ENCODE results near the gene PIGQ.

PIGQ gene

GRCh38 chr16:549544-550263 is 20.1 kb upstream of the PIGQ start:
- Histone ChIP-seq H3K36me3 (ENCODE audit: control insufficient read depth, insufficient read depth, low read length) (peaks cover 39% of the 10 kb centered on the region), H3K4me1 (ENCODE audit: control insufficient read depth, insufficient read depth, low read length) (no peaks in the 10 kb centered on the region), H3K9me3 (ENCODE audit: control insufficient read depth, insufficient read depth, low read depth, low read length) (no peaks in the 10 kb centered on the region), H3K4me3 (ENCODE audit: low read depth, low read length) (no peak overlapping the region), H3K27me3 (ENCODE audit: control insufficient read depth, insufficient read depth, low read length) (no peaks in the 10 kb centered on the region), H3K9ac (ENCODE audit: low read length) (no peak overlapping the region), H3K27ac (ENCODE audit: low read depth, low read length) (no peak overlapping the region)

- H3K27me3 ChIP-seq (ENCODE audit: control insufficient read depth, insufficient read depth, low read length) = no peaks in the 10 kb centered on the region
These were observed 18.6 kb upstream of the PIGQ start for GRCh38 chr16:551210-551609.

DNA sequence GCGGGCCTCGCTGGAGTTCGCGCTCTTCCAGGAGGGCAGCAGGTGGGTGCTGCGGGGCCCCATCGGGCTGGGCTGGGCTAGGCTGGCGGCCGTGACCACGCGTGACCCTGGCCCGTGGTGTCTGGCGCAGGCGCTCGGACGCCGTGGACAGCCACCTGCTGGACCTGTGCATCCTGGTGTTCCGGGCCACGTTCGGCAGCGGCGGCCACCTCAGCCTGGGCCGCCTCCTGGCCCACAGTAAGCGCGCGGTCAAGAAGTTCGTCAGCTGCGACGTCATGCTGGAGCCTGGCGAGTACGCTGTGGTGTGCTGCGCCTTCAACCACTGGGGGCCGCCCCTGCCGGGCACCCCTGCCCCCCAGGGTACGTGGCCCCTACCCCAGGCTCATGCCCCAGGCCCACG is 17.6 kb upstream of the PIGQ start:
- Histone ChIP-seq H3K36me3 (ENCODE audit: control insufficient read depth, insufficient read depth, low read length) (peaks cover 39% of the 10 kb centered on the region), H3K9ac (ENCODE audit: low read length) (no peak overlapping the region), H3K4me3 (ENCODE audit: low read depth, low read length) (no peak overlapping the region), H3K9me3 (ENCODE audit: control insufficient read depth, insufficient read depth, low read depth, low read length) (no peaks in the 10 kb centered on the region), H3K4me1 (ENCODE audit: control insufficient read depth, insufficient read depth, low read length) (no peaks in the 10 kb centered on the region), H3K27me3 (ENCODE audit: control insufficient read depth, insufficient read depth, low read length) (no peaks in the 10 kb centered on the region), H3K27ac (ENCODE audit: low read depth, low read length) (no peak overlapping the region)

More at GRCh38 chr16:551210-551609, 18.6 kb upstream of the PIGQ start:
- Histone ChIP-seq H3K36me3 (ENCODE audit: control insufficient read depth, insufficient read depth, low read length) (peaks cover 39% of the 10 kb centered on the region), H3K9me3 (ENCODE audit: control insufficient read depth, insufficient read depth, low read depth, low read length) (no peaks in the 10 kb centered on the region), H3K27ac (ENCODE audit: low read depth, low read length) (no peak overlapping the region), H3K4me1 (ENCODE audit: control insufficient read depth, insufficient read depth, low read length) (no peaks in the 10 kb centered on the region), H3K4me3 (ENCODE audit: low read depth, low read length) (no peak overlapping the region), H3K9ac (ENCODE audit: low read length) (no peak overlapping the region)

DNA sequence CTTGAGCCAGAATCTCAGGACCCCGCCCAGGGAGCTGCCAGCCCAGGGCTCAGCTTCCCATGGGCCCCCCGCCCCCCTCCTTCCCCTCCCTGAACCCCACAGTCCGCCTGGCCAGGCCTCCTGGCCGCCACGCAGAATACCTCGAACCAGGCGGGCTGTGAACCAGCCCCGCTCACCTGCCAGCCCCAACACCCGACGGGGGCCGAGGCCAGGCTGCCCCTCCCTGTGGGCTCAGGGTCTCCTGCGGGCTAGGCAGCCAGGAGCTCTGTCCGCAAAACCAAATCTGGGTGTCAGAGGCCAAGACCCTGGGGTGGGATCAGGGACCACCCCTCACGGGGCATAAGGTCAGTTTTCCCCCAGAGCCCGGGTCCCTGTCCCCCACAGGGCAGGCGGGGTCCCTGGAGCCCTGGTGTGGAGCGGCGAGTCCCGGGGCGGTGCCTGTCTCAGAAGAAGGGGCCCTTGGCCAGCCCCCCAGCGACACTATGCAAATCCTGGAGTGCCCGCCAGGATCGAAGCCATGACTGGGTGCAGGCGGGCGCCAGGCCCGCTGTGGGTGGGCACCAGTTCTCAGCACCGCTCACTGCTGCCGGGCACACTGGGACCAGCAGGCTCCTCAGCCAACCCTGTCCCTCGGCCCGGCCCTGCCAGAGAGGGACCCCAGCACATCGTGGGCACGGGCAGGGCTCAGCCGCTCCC is 16.0 kb upstream of the PIGQ start:
- Histone ChIP-seq H3K4me1 (ENCODE audit: control insufficient read depth, insufficient read depth, low read length) (no peaks in the 10 kb centered on the region), H3K4me3 (ENCODE audit: low read depth, low read length) (no peak overlapping the region), H3K9ac (ENCODE audit: low read length) (no peak overlapping the region), H3K9me3 (ENCODE audit: control insufficient read depth, insufficient read depth, low read depth, low read length) (no peaks in the 10 kb centered on the region), H3K27me3 (ENCODE audit: control insufficient read depth, insufficient read depth, low read length) (peaks cover 15% of the 10 kb centered on the region), H3K36me3 (ENCODE audit: control insufficient read depth, insufficient read depth, low read length) (peaks cover 27% of the 10 kb centered on the region), H3K27ac (ENCODE audit: low read depth, low read length) (no peak overlapping the region)

- H3K9me3 ChIP-seq (ENCODE audit: control insufficient read depth, insufficient read depth, low read depth, low read length) = no peaks in the 10 kb centered on the region
- H3K36me3 ChIP-seq (ENCODE audit: control insufficient read depth, insufficient read depth, low read length) = peaks cover 26% of the 10 kb centered on the region
- H3K27me3 ChIP-seq (ENCODE audit: control insufficient read depth, insufficient read depth, low read length) = peaks cover 20% of the 10 kb centered on the region
- H3K27ac ChIP-seq (ENCODE audit: low read depth, low read length) = no peak overlapping the region
- peaks cover under 1% of the 10 kb centered on the region; the same call in 1 of the 2 replicates for H3K4me1 ChIP-seq (ENCODE audit: control insufficient read depth, insufficient read depth, low read length)
- H3K4me3 ChIP-seq (ENCODE audit: low read depth, low read length) = no peak overlapping the region
- H3K9ac ChIP-seq (ENCODE audit: low read length) = no peak overlapping the region
These were observed 15.5 kb upstream of the PIGQ start for GRCh38 chr16:554297-554621.

DNA sequence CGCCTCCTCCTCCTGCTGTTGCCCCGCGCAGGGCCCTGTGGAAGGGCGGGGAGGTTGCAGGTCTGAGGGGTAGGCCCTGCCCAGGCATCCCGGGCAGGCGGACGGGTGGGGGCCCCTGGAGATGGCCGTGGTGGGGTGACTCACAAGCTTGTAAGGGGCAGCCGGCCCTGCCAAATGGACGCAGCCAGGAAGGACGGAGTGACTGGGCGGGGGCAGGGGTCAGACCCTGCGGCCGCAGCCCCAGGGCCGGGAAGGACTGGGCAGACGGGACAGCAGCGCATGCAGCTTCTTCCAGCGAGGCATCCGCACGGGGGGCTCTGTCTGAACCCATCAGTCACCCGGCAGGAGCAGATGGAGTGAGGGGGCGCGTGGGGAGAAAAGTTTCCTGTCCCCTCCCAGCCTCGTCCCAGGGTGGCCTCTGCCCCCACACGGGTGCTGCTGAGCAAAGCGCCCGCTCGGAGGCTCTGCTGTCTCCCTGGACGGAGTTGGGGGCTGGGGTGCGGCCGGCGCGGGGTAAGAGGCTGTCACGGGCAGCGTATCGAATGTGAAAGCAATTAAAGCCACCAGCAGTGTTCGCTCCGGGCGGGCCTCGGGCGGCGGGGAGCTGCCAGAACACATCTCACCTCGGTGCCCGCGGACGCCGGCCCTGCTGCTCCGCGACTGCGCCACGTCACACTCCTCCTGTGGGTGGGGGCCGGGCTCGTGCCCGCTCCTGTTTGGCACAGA is 15.0 kb upstream of the PIGQ start:
- Histone ChIP-seq H3K4me1 (ENCODE audit: control insufficient read depth, insufficient read depth, low read length) (peaks cover 5% of the 10 kb centered on the region; the same call in 1 of the 2 replicates), H3K36me3 (ENCODE audit: control insufficient read depth, insufficient read depth, low read length) (peaks cover 24% of the 10 kb centered on the region), H3K9ac (ENCODE audit: low read length) (no peak overlapping the region), H3K9me3 (ENCODE audit: control insufficient read depth, insufficient read depth, low read depth, low read length) (no peaks in the 10 kb centered on the region), H3K27me3 (ENCODE audit: control insufficient read depth, insufficient read depth, low read length) (peaks cover 25% of the 10 kb centered on the region), H3K27ac (ENCODE audit: low read depth, low read length) (no peak overlapping the region), H3K4me3 (ENCODE audit: low read depth, low read length) (no peak overlapping the region)

DNA sequence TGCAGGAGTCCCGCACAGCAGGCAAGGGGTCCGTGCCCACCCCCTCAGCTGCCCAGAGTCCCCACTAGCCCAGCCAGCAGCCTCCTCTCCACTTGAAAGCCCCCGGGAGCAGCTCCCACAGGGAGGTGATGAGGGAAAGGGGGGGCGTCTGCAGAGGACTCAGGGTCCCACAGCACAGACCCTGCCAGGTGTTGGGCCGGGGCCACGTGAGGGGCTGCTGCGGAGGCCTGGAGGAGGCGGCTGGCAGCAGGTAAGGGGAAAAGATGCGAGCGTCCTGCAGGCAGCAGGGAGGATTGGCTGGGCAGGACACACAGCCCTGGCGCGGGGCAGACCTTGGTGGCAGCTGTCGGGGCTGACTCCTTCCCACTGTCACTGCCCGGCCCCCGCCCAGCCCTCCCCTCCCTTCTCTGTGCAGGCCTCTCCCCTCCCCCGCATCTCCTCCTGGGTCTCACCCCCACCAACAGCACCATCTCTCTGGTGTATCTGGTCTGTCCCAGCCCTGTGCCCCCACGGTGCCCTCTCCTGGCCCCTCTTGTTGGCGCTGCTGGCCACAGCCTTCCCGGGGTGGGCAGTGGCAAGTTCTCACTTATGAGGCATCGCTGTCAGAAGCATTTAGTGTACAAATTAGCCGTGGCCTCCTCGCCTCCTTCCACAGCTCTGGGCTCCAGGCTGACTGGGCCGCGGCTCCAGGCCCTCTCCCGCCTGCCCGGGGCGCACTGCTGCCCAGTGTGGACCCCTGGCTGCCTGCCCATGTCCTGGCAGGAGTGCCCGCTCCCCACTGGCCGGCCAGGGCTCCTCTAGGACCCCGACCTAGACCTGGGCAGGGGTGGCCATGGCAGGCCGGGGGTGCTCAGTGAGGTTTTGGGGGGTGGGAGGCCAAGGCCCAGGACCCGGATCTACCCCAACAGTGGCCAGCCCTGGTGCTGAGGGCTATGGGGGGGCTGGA is 14.0 kb upstream of the PIGQ start:
- Histone ChIP-seq H3K9ac (ENCODE audit: low read length) (no peak overlapping the region), H3K27ac (ENCODE audit: low read depth, low read length) (no peak overlapping the region), H3K36me3 (ENCODE audit: control insufficient read depth, insufficient read depth, low read length) (peaks cover 22% of the 10 kb centered on the region), H3K9me3 (ENCODE audit: control insufficient read depth, insufficient read depth, low read depth, low read length) (no peaks in the 10 kb centered on the region), H3K4me1 (ENCODE audit: control insufficient read depth, insufficient read depth, low read length) (peaks cover 5% of the 10 kb centered on the region; the same call in 1 of the 2 replicates), H3K4me3 (ENCODE audit: low read depth, low read length) (no peak overlapping the region), H3K27me3 (ENCODE audit: control insufficient read depth, insufficient read depth, low read length) (peaks cover 32% of the 10 kb centered on the region)

DNA sequence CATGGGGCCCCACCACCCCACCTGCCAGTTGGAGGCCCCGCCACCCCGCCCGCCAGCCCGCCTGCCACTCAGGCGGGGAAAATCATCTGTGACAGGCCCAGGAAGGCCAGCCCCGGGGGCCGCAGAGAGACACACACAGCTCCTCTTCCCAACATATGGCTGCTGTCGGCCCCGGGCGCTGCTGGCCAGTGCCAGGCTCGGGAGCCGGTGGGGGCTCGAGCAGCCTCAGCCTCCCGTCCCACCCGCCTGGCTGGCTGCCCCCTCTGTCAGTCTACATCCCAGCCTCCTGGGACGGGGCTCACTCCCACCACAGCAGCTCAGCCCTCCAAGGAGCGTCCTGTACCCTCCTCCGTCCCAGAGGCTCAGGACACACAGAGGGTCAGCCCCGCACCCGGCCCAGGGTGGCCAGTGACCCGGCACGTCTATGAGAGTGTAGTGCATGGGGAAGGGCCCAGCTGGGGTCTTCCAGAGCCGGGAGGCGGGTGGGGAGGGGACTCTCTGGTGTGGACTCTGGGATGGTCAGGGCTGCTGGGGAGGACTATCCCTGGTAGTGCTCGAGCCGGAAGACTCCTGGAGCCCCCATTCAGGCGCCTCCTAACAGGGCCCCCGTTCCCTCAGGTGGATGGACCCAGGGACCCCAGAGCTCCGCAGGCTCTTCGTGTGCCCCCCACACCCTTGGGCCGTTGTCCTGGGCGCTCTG is 13.1 kb upstream of the PIGQ start:
- peaks cover 17% of the 10 kb centered on the region for H3K36me3 ChIP-seq (ENCODE audit: control insufficient read depth, insufficient read depth, low read length)
- H3K4me3 ChIP-seq (ENCODE audit: low read depth, low read length) = no peak overlapping the region
- peaks cover 41% of the 10 kb centered on the region for H3K27me3 ChIP-seq (ENCODE audit: control insufficient read depth, insufficient read depth, low read length)
- no peak overlapping the region for H3K9ac ChIP-seq (ENCODE audit: low read length)
- no peak overlapping the region for H3K27ac ChIP-seq (ENCODE audit: low read depth, low read length)
- H3K4me1 ChIP-seq (ENCODE audit: control insufficient read depth, insufficient read depth, low read length) = peaks cover 5% of the 10 kb centered on the region; the same call in 1 of the 2 replicates
- no peaks in the 10 kb centered on the region for H3K9me3 ChIP-seq (ENCODE audit: control insufficient read depth, insufficient read depth, low read depth, low read length)

GRCh38 chr16:557463-558297 is 12.1 kb upstream of the PIGQ start:
- Histone ChIP-seq H3K27me3 (ENCODE audit: control insufficient read depth, insufficient read depth, low read length) (peaks cover 51% of the 10 kb centered on the region), H3K9me3 (ENCODE audit: control insufficient read depth, insufficient read depth, low read depth, low read length) (no peaks in the 10 kb centered on the region), H3K36me3 (ENCODE audit: control insufficient read depth, insufficient read depth, low read length) (peaks cover 8% of the 10 kb centered on the region; the same call in 1 of the 2 replicates), H3K9ac (ENCODE audit: low read length) (no peak overlapping the region), H3K27ac (ENCODE audit: low read depth, low read length) (no peak overlapping the region), H3K4me3 (ENCODE audit: low read depth, low read length) (no peak overlapping the region), H3K4me1 (ENCODE audit: control insufficient read depth, insufficient read depth, low read length) (peaks cover 5% of the 10 kb centered on the region; the same call in 1 of the 2 replicates)

All from HUES6 (cell line).